HG03045 (cell line): Measurements from ENCODE around the gene TANK.
A peak's percentile ranks its signal among the peaks of the same experiment; 100 is the strongest.
"Not testable (repeated sequence)": the region's sequence is repeated elsewhere in the genome, so short reads cannot be mapped to it uniquely, and the experiment has no call there.

ENCODE experiments used
- ATAC-seq: cut with Tn5 transposase; IDR thresholded peaks from one replicate; pipeline ENCODE4 v1.9.1; 2021; ENCODE audit warnings: mild to moderate bottlenecking, moderate library complexity; ENCODE audit not compliant: unreplicated experiment

The TANK gene

GRCh38 chr2:161165811-161166210 is 5.6 kb downstream of the TANK start:
- ATAC-seq: no peak

- peak; percentile 82 for ATAC-seq
Measured at GRCh38 chr2:161166538-161167409, 6.5 kb downstream of the TANK start.

GRCh38 chr2:161169335-161169734 is 9.1 kb downstream of the TANK start:
- ATAC-seq: no peak

GRCh38 chr2:161170377-161170776 is 10.1 kb downstream of the TANK start:
- ATAC-seq: no peak

- ATAC-seq: no peak
Measured at GRCh38 chr2:161170958-161171932, 11.0 kb downstream of the TANK start.

- peak; percentile 67 for ATAC-seq
Measured at GRCh38 chr2:161172901-161173540, 12.8 kb downstream of the TANK start.

- ATAC-seq: peak; percentile 22
Measured at GRCh38 chr2:161173541-161174194, 13.4 kb downstream of the TANK start.

GRCh38 chr2:161177969-161178368 is 17.7 kb downstream of the TANK start:
- no peak for ATAC-seq

GRCh38 chr2:161178756-161179155 is 18.5 kb downstream of the TANK start:
- ATAC-seq: no peak

GRCh38 chr2:161190050-161190449 is 29.8 kb downstream of the TANK start:
- no peak for ATAC-seq

- ATAC-seq: not testable (repeated sequence)
Measured at GRCh38 chr2:161195602-161196001, 35.4 kb downstream of the TANK start.

GRCh38 chr2:161199912-161200701 is 39.9 kb downstream of the TANK start:
- peak; percentile 52 for ATAC-seq

GRCh38 chr2:161204846-161205245 is 44.6 kb downstream of the TANK start:
- no peak for ATAC-seq

- no peak for ATAC-seq
Measured at GRCh38 chr2:161206471-161207032, 46.3 kb downstream of the TANK start.

- no peak for ATAC-seq
Measured at GRCh38 chr2:161207941-161208340, 47.7 kb downstream of the TANK start.

- ATAC-seq: no peak
Measured at GRCh38 chr2:161208527-161209139, 48.4 kb downstream of the TANK start.

- ATAC-seq: no peak
Measured at GRCh38 chr2:161209902-161210301, 49.7 kb downstream of the TANK start.

GRCh38 chr2:161217597-161218185 is 57.5 kb downstream of the TANK start:
- no peak for ATAC-seq

GRCh38 chr2:161219211-161219610 is 59.0 kb downstream of the TANK start:
- ATAC-seq: no peak
